Uterus (tissue), 2 donors: Measurements from ENCODE around the gene ICAM3.

Source experiments
- CTCF ChIP-seq, 4 experiments: fragments of 200-600 bp in 2 of 4; fragments of 450-650 bp in 2 of 4; sonication (generic) in 2 of 4; IDR thresholded peaks; one replicate each; pipeline ENCODE4 v1.5.1; 2016 to 2019; ENCODE audit warnings: antibody characterized with exemption in 4 of 4, mild to moderate bottlenecking in 2 of 4, moderate library complexity in 1 of 4
- POLR2A ChIP-seq, 2 donors: fragments of 450-650 bp; IDR thresholded peaks; one replicate each; pipeline ENCODE4 v1.6.1; 2016; ENCODE audit warnings: antibody characterized with exemption in 2 of 2, mild to moderate bottlenecking in 1 of 2, moderate library complexity in 1 of 2

- TF ChIP-seq CTCF (IDR thresholded peaks at IDR 0.05) (no peak), POLR2A (IDR thresholded peaks at IDR 0.05) (no peak)
Measured at GRCh38 chr19:10363789-10364281, 24.4 kb upstream of the ICAM3 start.
